Right lung (tissue), 5 donors: ENCODE results near the gene DPP6. TPM values are rescaled to one million over a fixed set of nuclear protein-coding genes. Genes with fewer than 3 reads are reported as not detected.

Source experiments
- DNase-seq, 2 donors: peaks; one replicate each; pipeline ENCODE4 v3.0.0-alpha.2; 2013
- polyA plus RNA-seq, 5 donors: library from polyadenylated mRNA; unstranded; fragments of 120-200 nt; gene quantifications; one replicate each; pipeline versions ENCODE4 v1.2.1 to v1.2.3, GENCODE V29; 2013; ENCODE audit warnings: inconsistent platforms in 1 of 5, low replicate concordance in 1 of 5; ENCODE audit not compliant: insufficient read length in 5 of 5, insufficient read depth in 1 of 5

Gene DPP6
- polyA plus RNA-seq, 5 donors = 0.29 to 0.70 (median 0.48) TPM

- no peak for DNase-seq
Observed at GRCh38 chr7:154857728-154858681, 805.8 kb downstream of the DPP6 start.

GRCh38 chr7:154858836-154859537, 806.8 kb downstream of the DPP6 start:
- DNase-seq = no peak

- no peak for DNase-seq
Observed at GRCh38 chr7:154859747-154860620, 807.8 kb downstream of the DPP6 start.

GRCh38 chr7:154860621-154861375, 808.6 kb downstream of the DPP6 start:
- no peak for DNase-seq

GRCh38 chr7:154861589-154861988, 809.4 kb downstream of the DPP6 start:
- no peak for DNase-seq

- DNase-seq = no peak
Observed at GRCh38 chr7:154862153-154862791, 810.1 kb downstream of the DPP6 start.

- DNase-seq = no peak
Observed at GRCh38 chr7:154863766-154864522, 811.7 kb downstream of the DPP6 start.

- no peak for DNase-seq
Observed at GRCh38 chr7:154864523-154864891, 812.3 kb downstream of the DPP6 start.

- DNase-seq = no peak
Observed at GRCh38 chr7:154865984-154866685, 813.9 kb downstream of the DPP6 start.

GRCh38 chr7:154867068-154867467, 814.9 kb downstream of the DPP6 start:
- no peak for DNase-seq

GRCh38 chr7:154868921-154869320, 816.7 kb downstream of the DPP6 start:
- DNase-seq = no peak

- DNase-seq = no peak
Observed at GRCh38 chr7:154869436-154869835, 817.2 kb downstream of the DPP6 start.

GRCh38 chr7:154871507-154871906, 819.3 kb downstream of the DPP6 start:
- no peak for DNase-seq

- no peak for DNase-seq
Observed at GRCh38 chr7:154871928-154872750, 819.9 kb downstream of the DPP6 start.

GRCh38 chr7:154872811-154873499, 820.8 kb downstream of the DPP6 start:
- DNase-seq = no peak

- no peak for DNase-seq
Observed at GRCh38 chr7:154873500-154874121, 821.4 kb downstream of the DPP6 start.
